GM18870 (cell line): ENCODE results near the gene RAP2C.

Experiments
- ATAC-seq: cut with Tn5 transposase; IDR thresholded peaks from one replicate; pipeline ENCODE4 v1.9.1; 2021; ENCODE audit warnings: moderate library complexity; ENCODE audit not compliant: unreplicated experiment

Gene RAP2C

GRCh38 chrX:132219343-132219768 lies at the start of gene RAP2C:
TSS of gene RAP2C (minus strand) at chrX:132219447. CDS start at chrX:132217268, 2,179 bp downstream.
- ATAC-seq = peak; percentile 69

- ATAC-seq = no peak
These were observed 48.1 kb upstream of the RAP2C start for GRCh38 chrX:132267392-132267791.

GRCh38 chrX:132266583-132267355 lies 47.5 kb upstream of the RAP2C start:
- no peak for ATAC-seq

GRCh38 chrX:132263127-132263526 lies 43.9 kb upstream of the RAP2C start:
- ATAC-seq = no peak

GRCh38 chrX:132258509-132258908 lies 39.3 kb upstream of the RAP2C start:
- no peak for ATAC-seq

GRCh38 chrX:132257116-132257515 lies 37.9 kb upstream of the RAP2C start:
- no peak for ATAC-seq

GRCh38 chrX:132236121-132236520 lies 16.9 kb upstream of the RAP2C start:
- no peak for ATAC-seq

- no peak for ATAC-seq
These were observed 16.2 kb upstream of the RAP2C start for GRCh38 chrX:132235488-132235887.

- no peak for ATAC-seq
These were observed 12.3 kb upstream of the RAP2C start for GRCh38 chrX:132231587-132231986.

GRCh38 chrX:132227383-132228112 lies 8.3 kb upstream of the RAP2C start:
- no peak for ATAC-seq

- no peak for ATAC-seq
These were observed 6.9 kb upstream of the RAP2C start for GRCh38 chrX:132226169-132226568.

GRCh38 chrX:132218100-132218812 lies 991 bp downstream of the RAP2C start:
- peak; percentile 40 for ATAC-seq

GRCh38 chrX:132217203-132218073 lies 1.8 kb downstream of the RAP2C start:
- ATAC-seq = peak; percentile 50

- ATAC-seq = no peak
These were observed 2.4 kb downstream of the RAP2C start for GRCh38 chrX:132216806-132217202.

GRCh38 chrX:132216283-132216682 lies 3.0 kb downstream of the RAP2C start:
- no peak for ATAC-seq

GRCh38 chrX:132214518-132214917 lies 4.7 kb downstream of the RAP2C start:
- ATAC-seq = no peak

GRCh38 chrX:132209527-132209926 lies 9.7 kb downstream of the RAP2C start:
- no peak for ATAC-seq

GRCh38 chrX:132208422-132208821 lies 10.8 kb downstream of the RAP2C start:
- no peak for ATAC-seq

GRCh38 chrX:132207996-132208395 lies 11.3 kb downstream of the RAP2C start:
- ATAC-seq = no peak

- ATAC-seq = no peak
These were observed 13.0 kb downstream of the RAP2C start for GRCh38 chrX:132206259-132206658.

GRCh38 chrX:132204629-132205028 lies 14.6 kb downstream of the RAP2C start:
- no peak for ATAC-seq
